GM12872 (cell line): ENCODE measurements around the gene AASS.

Source experiments
- TF ChIP-seq, protein P1 (sequence below): IDR thresholded peaks from 3 replicates; pipeline ENCODE4 v1.5.1; 2011; ENCODE audit warnings: low read depth, mild to moderate bottlenecking, low read length, moderate library complexity; ENCODE audit not compliant: insufficient read depth

The AASS gene

DNA sequence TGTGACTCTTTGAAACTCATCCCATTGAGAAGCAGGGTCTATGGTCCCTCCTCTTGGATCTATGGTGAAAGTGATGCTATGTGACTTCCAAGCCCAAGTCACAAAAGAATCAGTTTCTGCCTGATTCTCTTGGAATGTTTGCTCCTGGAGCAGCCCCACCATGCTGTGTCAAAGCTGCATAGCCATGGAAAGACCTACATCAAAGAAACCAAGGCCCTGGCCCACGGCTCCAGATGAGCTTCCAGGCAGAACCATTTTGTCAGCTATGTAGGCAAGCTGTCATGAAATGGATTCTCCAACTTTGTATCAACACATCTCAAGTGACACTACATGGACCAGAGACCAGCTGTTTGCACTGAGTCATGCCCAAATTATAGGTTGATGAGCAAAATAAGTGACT, 77.0 kb downstream of the AASS start:
- TF ChIP-seq, protein P1, sequence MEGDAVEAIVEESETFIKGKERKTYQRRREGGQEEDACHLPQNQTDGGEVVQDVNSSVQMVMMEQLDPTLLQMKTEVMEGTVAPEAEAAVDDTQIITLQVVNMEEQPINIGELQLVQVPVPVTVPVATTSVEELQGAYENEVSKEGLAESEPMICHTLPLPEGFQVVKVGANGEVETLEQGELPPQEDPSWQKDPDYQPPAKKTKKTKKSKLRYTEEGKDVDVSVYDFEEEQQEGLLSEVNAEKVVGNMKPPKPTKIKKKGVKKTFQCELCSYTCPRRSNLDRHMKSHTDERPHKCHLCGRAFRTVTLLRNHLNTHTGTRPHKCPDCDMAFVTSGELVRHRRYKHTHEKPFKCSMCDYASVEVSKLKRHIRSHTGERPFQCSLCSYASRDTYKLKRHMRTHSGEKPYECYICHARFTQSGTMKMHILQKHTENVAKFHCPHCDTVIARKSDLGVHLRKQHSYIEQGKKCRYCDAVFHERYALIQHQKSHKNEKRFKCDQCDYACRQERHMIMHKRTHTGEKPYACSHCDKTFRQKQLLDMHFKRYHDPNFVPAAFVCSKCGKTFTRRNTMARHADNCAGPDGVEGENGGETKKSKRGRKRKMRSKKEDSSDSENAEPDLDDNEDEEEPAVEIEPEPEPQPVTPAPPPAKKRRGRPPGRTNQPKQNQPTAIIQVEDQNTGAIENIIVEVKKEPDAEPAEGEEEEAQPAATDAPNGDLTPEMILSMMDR: no peak

DNA sequence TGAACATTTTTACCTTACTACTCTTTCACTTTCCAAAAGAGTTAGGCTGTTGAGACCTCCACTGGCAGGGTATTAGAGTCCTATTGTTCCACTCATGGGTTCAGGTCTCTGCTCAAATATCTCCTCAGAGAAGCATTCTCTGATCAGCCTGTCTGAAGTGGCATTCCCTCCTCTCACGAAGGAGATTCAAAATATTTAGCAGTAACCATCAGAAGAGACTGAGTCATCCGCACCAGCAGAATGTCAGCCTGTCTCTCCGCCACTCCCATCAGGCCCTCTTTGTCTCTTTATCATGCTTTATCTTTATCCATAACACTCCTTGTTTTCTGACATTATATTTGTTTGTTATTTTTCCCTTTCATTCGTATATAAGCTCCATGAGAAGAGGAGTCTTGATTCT, 79.1 kb downstream of the AASS start:
- TF ChIP-seq, protein P1: no peak

DNA sequence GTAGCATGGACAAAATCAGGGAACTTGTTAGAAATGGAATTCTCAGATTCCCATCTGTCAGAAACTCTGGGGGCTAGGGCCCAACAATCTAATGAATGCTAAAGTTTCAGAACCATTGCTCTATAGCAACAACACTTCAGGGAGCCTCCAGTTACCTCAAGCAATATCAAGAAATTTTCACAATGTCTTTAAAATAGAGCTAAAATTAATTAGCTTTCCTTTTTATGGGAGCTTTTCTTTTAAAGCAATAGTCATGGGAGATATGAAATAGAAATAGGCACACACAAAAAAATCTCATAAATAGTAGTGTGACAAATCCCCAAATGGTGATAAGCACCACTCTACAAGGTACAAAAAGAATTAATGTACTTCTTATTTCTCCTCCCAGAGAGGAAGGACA, 80.9 kb downstream of the AASS start:
- TF ChIP-seq, protein P1: no peak

DNA sequence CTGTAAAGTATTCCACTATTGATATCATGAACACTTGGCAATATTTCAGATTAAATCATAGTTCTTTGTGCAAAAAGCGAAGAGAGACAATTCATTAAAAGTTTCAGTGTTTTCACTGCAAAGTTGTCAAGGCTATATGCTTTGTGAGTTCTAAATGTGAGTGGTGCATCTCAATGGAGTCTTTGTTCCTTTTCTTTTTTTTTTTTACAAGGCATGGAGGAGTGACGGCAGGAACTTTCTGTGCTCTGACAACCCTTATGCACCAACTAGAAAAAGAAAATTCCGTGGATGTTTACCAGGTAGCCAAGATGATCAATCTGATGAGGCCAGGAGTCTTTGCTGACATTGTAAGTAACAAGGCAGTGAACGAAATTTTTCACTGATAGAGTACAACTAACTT, 84.5 kb downstream of the AASS start:
- TF ChIP-seq, protein P1: no peak

DNA sequence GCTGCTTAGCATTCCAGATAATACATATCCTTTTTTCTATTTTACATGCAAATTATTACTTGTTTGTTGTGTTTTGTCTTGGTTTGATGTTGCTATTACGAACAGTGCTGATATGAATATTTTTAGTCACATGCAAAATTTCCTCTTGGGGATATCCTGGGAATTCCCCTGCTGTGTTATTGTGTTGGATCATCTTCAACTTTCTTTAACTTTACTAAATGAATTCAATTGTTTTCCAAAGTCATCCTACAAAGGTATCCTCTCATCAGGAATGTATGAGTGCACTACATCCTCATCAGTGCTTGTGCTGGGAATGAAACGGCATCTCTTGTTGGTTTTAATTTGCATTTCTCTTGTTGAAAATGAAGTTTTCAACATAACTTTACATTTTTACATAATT, 87.1 kb downstream of the AASS start:
- TF ChIP-seq, protein P1: no peak

DNA sequence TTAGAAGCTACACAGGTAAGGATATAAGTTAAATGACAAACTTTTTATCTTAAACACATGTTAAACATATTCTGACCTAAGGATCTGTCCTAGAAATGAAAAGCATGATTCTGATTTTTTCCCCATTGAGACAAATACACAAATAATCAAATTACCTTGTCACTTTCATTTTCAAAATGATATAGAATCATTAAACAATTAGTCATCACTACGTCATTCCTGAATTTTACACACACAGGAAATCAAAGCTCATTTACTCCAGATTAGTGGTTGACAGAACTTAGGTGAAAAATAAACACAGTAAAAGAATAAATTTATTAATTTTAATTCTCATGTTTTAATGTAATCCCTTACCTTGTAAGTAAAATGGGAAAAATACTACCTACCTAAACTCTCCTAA, 89.0 kb downstream of the AASS start:
- TF ChIP-seq, protein P1: no peak

DNA sequence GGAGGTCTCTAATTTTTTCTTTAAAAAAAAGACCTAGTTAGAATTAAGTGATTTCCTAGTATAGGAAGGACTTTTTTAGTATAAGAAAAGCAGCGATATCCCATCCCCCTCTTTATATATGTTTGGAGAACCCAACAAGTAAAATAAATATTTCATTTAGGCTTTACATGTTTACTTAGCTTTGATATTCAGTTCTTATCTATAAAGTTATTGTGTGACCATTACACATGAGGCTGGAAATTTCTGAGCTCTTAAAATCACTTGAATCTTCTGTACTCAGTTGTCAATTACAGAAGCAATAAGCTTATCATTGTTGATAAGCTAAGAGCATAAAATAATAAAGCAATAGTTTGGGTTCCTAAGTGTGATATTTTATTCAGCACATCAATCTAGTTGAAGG, 89.7 kb downstream of the AASS start:
- TF ChIP-seq, protein P1: no peak

DNA sequence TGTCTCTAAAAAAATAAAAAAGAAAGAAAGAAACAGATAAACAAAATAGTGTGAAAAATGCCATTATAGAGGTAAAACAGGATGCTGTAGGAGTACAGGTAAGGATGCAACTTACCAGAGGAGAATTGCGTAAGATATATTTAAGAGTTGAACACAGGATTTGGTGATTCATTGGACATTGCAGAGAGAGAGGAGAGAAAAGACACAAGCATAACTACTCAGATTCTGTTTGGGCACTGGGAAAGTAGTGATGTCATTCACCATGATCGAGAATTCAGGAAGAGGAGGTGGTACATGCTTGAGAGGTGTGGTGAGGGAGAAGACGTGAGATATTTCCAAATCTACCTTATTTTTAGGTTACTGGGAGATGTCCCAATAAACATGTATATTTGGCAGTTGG, 97.6 kb downstream of the AASS start:
- TF ChIP-seq, protein P1: no peak
